Measurements from ENCODE around the gene INTS14. TPM values are rescaled to one million over a fixed set of nuclear protein-coding genes. Genes with fewer than 3 reads are reported as not detected.

The INTS14 gene
- total and polyA plus RNA-seq, 2 of the 8 experiments (the other 6 are each of a cell fraction or from before 2014, with no cell fraction given): 33.1 to 33.7 TPM

DNA sequence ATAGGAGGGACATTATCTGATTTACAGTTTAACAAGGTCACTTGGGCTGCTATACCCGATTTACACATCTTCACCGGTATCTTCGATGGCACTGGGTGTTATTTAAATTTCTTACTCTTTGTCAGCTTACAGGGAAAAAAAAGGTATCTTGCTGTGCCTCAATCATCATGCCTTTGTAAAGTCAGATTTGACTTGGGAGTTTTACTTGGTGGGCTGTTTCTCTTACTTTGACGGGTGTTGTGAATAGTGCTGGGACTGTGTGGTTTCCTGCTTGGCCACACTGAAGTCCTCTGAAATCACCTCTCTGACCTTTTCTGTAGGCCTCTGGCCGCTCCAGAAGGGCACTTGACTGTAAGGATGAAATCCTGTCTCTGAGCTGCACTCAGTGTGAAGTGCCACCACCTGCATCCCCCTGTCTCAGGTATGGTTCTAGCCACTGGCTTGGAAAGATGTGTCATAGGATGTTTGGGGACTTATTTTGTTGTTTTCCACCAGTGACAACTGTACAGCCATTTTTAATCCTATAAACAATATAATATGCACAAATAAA, 7.7 kb upstream of the INTS14 start:
- no peak overlapping the region for H2BK5ac ChIP-seq (ENCODE audit: low read depth, low read length)
- H3K4me3 ChIP-seq (ENCODE audit: extremely low read depth in 1 of 4, insufficient read depth in 2 of 4, low read depth in 3 of 4, low read length in 4 of 4): no peak overlapping the region
- H3K27ac ChIP-seq (ENCODE audit: low read depth, low read length): no peak overlapping the region
- H3K4me1 ChIP-seq (replicated peaks in 1 of 4; ENCODE audit: control insufficient read depth in 3 of 4, insufficient read depth in 4 of 4, low read length in 3 of 4): peaks cover 0 to 4% (median 2%) of the 10 kb centered on the region in 4 experiments; a peak in 3 of 7 replicates
- no peaks in the 10 kb centered on the region for H4K20me1 ChIP-seq (replicated peaks in 1 of 2; ENCODE audit: control insufficient read depth in 1 of 2, insufficient read depth in 2 of 2, low read length in 2 of 2)
- WGBS, 2 experiments (ENCODE audit: extremely low coverage in 1 of 2, insufficient coverage in 1 of 2, insufficient read length in 1 of 2, insufficient replicate concordance in 2 of 2, low coverage in 1 of 2, low lambda C conversion rate in 2 of 2, missing lambda C conversion rate in 1 of 2): 39% methylated on average over 5 of the region's 5 CpGs; no CpG with 5 or more reads in 1 of the 2 experiments
- no peak overlapping the region for H3K56ac ChIP-seq (replicated peaks; ENCODE audit: insufficient read length, low read depth, low read length)
- ChIA-PET POLR2A (ENCODE audit: partially characterized antibody) (interaction anchor here (1.6 kb wide), 1 partner anchor 8 kb away, joined by 9 read pairs; the partner anchor contains the start of gene INTS14), CTCF (ENCODE audit: partially characterized antibody) (interaction anchor here (0.7 kb wide), 1 partner anchor 217 kb away, joined by 5 read pairs; no protein-coding TSS in a partner anchor)
- no peaks in the 10 kb centered on the region for H3K9me3 ChIP-seq (ENCODE audit: insufficient read depth in 2 of 2, low read depth in 1 of 2, low read length in 1 of 2)
- no peak overlapping the region for H4K5ac ChIP-seq (ENCODE audit: insufficient read length, low read depth, low read length)
- no peak overlapping the region for H2BK12ac ChIP-seq (ENCODE audit: low read depth, low read length)
- no peak overlapping the region for H4K91ac ChIP-seq (replicated peaks; ENCODE audit: insufficient read length, low read length)
- H3K18ac ChIP-seq (ENCODE audit: extremely low read depth, low read length): no peak overlapping the region
- H3K9ac ChIP-seq (replicated peaks in 1 of 4; ENCODE audit: extremely low read depth in 1 of 4, low read depth in 3 of 4, low read length in 3 of 4): no peak overlapping the region
- H4K8ac ChIP-seq (ENCODE audit: extremely low read depth, insufficient read depth, low read length): no peak overlapping the region
- no peaks in the 10 kb centered on the region for H3K79me1 ChIP-seq (ENCODE audit: low read depth, low read length)
- H2AK5ac ChIP-seq (ENCODE audit: low read depth, low read length): no peak overlapping the region
- no peak overlapping the region for H3K4ac ChIP-seq (replicated peaks; ENCODE audit: insufficient read length, low read depth, low read length)
- no peak for TF ChIP-seq TAF7 (optimal IDR thresholded peaks at IDR 0.05; ENCODE audit: borderline replicate concordance, low read depth, low read length)
- TF ChIP-seq NRF1 (IDR thresholded peaks at IDR 0.05; ENCODE audit: low read depth, low read length): no peak
- TF ChIP-seq MAX (IDR thresholded peaks at IDR 0.05): no peak
- no peak for TF ChIP-seq HDAC6 (IDR thresholded peaks at IDR 0.05; ENCODE audit: low read depth, low read length)
- TF ChIP-seq JUN (IDR thresholded peaks at IDR 0.05; ENCODE audit: low read depth, low read length): no peak
- no peak for TF ChIP-seq EP300 (IDR thresholded peaks at IDR 0.05; ENCODE audit: borderline replicate concordance in 1 of 2, low read depth in 2 of 2, low read length in 2 of 2)
- no peak for TF ChIP-seq TAF1 (IDR thresholded peaks at IDR 0.05; ENCODE audit: low read depth, low read length)
- TF ChIP-seq GTF2F1 (IDR thresholded peaks at IDR 0.05; ENCODE audit: borderline replicate concordance, low read depth, low read length): no peak
- no peak for TF ChIP-seq TCF12 (IDR thresholded peaks at IDR 0.05; ENCODE audit: low read depth, low read length)
- FAIRE-seq (peak; percentile 19), DNase-seq (ENCODE audit: low read depth in 1 of 2, low spot score in 2 of 2) (no peak)
- no peaks in the 10 kb centered on the region for H3K27me3 ChIP-seq (replicated peaks in 1 of 4; ENCODE audit: control insufficient read depth in 3 of 4, extremely low read depth in 1 of 4, insufficient read depth in 3 of 4, low read length in 3 of 4)
- no peak overlapping the region for H2BK15ac ChIP-seq (ENCODE audit: low read length)
- no peak overlapping the region for H2BK20ac ChIP-seq (ENCODE audit: low read length)
- no peak overlapping the region for H3K14ac ChIP-seq (ENCODE audit: insufficient read length)
- no peaks in the 10 kb centered on the region for H3K36me3 ChIP-seq (ENCODE audit: control insufficient read depth in 2 of 4, insufficient read depth in 4 of 4, low read length in 3 of 4)
- H3K79me2 ChIP-seq (ENCODE audit: control insufficient read depth in 1 of 2, insufficient read depth in 2 of 2, low read length in 2 of 2): no peaks in the 10 kb centered on the region
- H2BK120ac ChIP-seq (replicated peaks; ENCODE audit: low read depth, low read length): no peak overlapping the region
- H3K23me2 ChIP-seq (ENCODE audit: low read depth, low read length): no peaks in the 10 kb centered on the region
- peak overlapping the region; percentile 30 to 34; a peak in 3 of 4 replicates for H3K4me2 ChIP-seq (ENCODE audit: insufficient read depth in 1 of 2, low read depth in 2 of 2, low read length in 2 of 2)
- H3K23ac ChIP-seq (ENCODE audit: insufficient read length): no peak overlapping the region
- no peak overlapping the region for H2AFZ ChIP-seq (ENCODE audit: low read length)
